Measurements from ENCODE around the gene ABTB2. TPM values are rescaled to one million over a fixed set of nuclear protein-coding genes. Genes with fewer than 3 reads are reported as not detected.

ABTB2 gene
- total and polyA plus RNA-seq, 9 of the 15 experiments (the other 6 are each of a cell fraction or from before 2014, with no cell fraction given): 0.03 to 0.18 (median 0.12) TPM; not detected in 2

DNA sequence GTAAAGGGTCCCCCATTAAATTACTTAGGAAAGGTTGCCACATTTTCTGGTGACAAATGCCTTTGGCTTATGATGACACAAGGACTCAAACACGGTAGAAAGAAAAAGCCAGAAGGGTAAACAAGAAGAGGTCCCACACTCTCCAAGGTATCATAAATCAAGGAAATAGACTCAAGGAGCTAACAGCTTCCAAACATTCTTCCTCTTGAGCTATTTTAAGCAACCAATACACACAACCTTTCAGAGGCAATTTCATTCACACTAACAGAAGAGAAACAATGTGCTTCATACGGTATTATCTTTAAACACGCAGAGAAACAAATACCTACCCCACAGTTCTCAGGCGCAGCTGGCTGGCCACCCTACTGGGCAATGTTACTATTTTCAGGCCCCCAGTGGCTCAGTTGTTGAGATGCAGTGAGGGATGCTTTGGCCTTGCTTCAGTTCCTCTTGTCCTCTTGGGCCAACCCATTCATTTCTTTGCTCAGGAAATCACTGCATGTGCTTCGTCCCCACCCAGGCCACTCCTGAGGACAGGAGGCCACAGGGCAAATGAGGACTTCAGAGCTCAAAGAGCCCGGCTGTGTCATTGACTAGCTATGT is 15.8 kb downstream of the ABTB2 start:
- Histone ChIP-seq H3K36me3 (ENCODE audit: control insufficient read depth, insufficient read depth, low read length) (no peaks in the 10 kb centered on the region), H3K27me3 (ENCODE audit: control insufficient read depth in 2 of 2, insufficient read depth in 2 of 2, low read length in 2 of 2) (peaks cover 26 to 71% of the 10 kb centered on the region in 2 experiments), H3K4me1 (replicated peaks in 1 of 2; ENCODE audit: control insufficient read depth in 2 of 2, insufficient read depth in 2 of 2, low read length in 2 of 2) (no peaks in the 10 kb centered on the region), H3K4me2 (ENCODE audit: insufficient read depth, low read length) (no peak overlapping the region), H3K9me1 (ENCODE audit: control insufficient read depth, insufficient read depth, low read length) (no peaks in the 10 kb centered on the region), H3K9ac (ENCODE audit: insufficient read depth in 1 of 2, low read depth in 2 of 2, low read length in 2 of 2) (no peak overlapping the region), H4K20me1 (replicated peaks; ENCODE audit: control insufficient read depth, insufficient read depth, low read length) (no peaks in the 10 kb centered on the region; the same call in 1 of the 2 replicates), H2AFZ (ENCODE audit: low read depth, low read length) (no peak overlapping the region), H3K4me3 (no peak overlapping the region), H3K27ac (ENCODE audit: extremely low read depth, low read depth, low read length) (no peak overlapping the region), H3K9me3 (replicated peaks; ENCODE audit: control insufficient read depth, insufficient read depth, low read depth, low read length) (no peaks in the 10 kb centered on the region), H3K79me2 (ENCODE audit: control insufficient read depth, insufficient read depth, low read length) (no peaks in the 10 kb centered on the region)
- no TSS peak for BruUV-seq (replicated peaks)
- no peak for DNase-seq (ENCODE audit: extremely low read depth in 1 of 4, low spot score in 3 of 4)
- no peak for ATAC-seq
- no peak for TF ChIP-seq SRSF1 (IDR thresholded peaks at IDR 0.05; ENCODE audit: low read depth, low read length)
- no peak for TF ChIP-seq ZFP30 (CRISPR knock-in tag; IDR thresholded peaks at IDR 0.05; ENCODE audit: borderline replicate concordance)
- TF ChIP-seq MBD2 (IDR thresholded peaks at IDR 0.05; ENCODE audit: borderline replicate concordance, low read depth): no peak
- no peak for TF ChIP-seq RAD51 (IDR thresholded peaks at IDR 0.05; ENCODE audit: borderline replicate concordance, low read depth)
- TF ChIP-seq CXXC5 (CRISPR knock-in tag; IDR thresholded peaks at IDR 0.05): no peak
- no peak for TF ChIP-seq CHD1 (IDR thresholded peaks at IDR 0.05; ENCODE audit: low read length)
- no peak for TF ChIP-seq FOXK1 (CRISPR knock-in tag; IDR thresholded peaks at IDR 0.05; ENCODE audit: borderline replicate concordance)
- no peak for TF ChIP-seq ARID2 (IDR thresholded peaks at IDR 0.05)
- TF ChIP-seq, protein P1, sequence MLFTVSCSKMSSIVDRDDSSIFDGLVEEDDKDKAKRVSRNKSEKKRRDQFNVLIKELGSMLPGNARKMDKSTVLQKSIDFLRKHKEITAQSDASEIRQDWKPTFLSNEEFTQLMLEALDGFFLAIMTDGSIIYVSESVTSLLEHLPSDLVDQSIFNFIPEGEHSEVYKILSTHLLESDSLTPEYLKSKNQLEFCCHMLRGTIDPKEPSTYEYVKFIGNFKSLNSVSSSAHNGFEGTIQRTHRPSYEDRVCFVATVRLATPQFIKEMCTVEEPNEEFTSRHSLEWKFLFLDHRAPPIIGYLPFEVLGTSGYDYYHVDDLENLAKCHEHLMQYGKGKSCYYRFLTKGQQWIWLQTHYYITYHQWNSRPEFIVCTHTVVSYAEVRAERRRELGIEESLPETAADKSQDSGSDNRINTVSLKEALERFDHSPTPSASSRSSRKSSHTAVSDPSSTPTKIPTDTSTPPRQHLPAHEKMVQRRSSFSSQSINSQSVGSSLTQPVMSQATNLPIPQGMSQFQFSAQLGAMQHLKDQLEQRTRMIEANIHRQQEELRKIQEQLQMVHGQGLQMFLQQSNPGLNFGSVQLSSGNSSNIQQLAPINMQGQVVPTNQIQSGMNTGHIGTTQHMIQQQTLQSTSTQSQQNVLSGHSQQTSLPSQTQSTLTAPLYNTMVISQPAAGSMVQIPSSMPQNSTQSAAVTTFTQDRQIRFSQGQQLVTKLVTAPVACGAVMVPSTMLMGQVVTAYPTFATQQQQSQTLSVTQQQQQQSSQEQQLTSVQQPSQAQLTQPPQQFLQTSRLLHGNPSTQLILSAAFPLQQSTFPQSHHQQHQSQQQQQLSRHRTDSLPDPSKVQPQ (CRISPR knock-in tag; IDR thresholded peaks at IDR 0.05; ENCODE audit: borderline replicate concordance): no peak
- FAIRE-seq: no peak
- intact Hi-C loops (cut with micrococcal nuclease): no loop called here
- ChIA-PET CTCF (ENCODE audit: low intra/inter-chr PET ratio) (no interaction called here), POLR2A (no interaction called here)
- WGBS (ENCODE audit: insufficient coverage, low coverage, missing lambda C conversion rate): 0% methylated on average over 6 of the region's 6 CpGs
- in situ Hi-C loops (cut with MboI): loop anchor here (25.0 kb wide), 1 partner anchor 505 kb away; no protein-coding TSS in a partner anchor

Measured in K562 (cell line).